Rectal smooth muscle tissue (tissue), 1 donor: Measurements from ENCODE around the gene METTL21A.
A peak's percentile ranks its signal among the peaks of the same experiment; 100 is the strongest.

Source experiments
- H3K27ac ChIP-seq: one replicate; pipeline ENCODE4 v1.7.0; 2013; ENCODE audit warnings: low read depth, low read length, inconsistent platforms
- H3K27me3 ChIP-seq: one replicate; pipeline ENCODE4 v1.7.0; 2013; ENCODE audit warnings: low read length; ENCODE audit not compliant: control insufficient read depth, insufficient read depth
- H3K36me3 ChIP-seq: one replicate; pipeline ENCODE4 v1.7.0; 2013; ENCODE audit warnings: low read length; ENCODE audit not compliant: control insufficient read depth, insufficient read depth
- H3K4me1 ChIP-seq: one replicate; pipeline ENCODE4 v1.7.0; 2013; ENCODE audit warnings: low read length; ENCODE audit not compliant: control insufficient read depth, insufficient read depth
- H3K4me3 ChIP-seq: one replicate; pipeline ENCODE4 v1.7.0; 2013; ENCODE audit warnings: low read length
- H3K9ac ChIP-seq: one replicate; pipeline ENCODE4 v1.7.0; 2013; ENCODE audit warnings: low read length

The METTL21A gene

GRCh38 chr2:207617011-207617671 is 8.1 kb downstream of the METTL21A start:
- peaks cover 11% of the 10 kb centered on the region for H3K4me1 ChIP-seq
- H3K9ac ChIP-seq: no peak overlapping the region
- peaks cover 3% of the 10 kb centered on the region for H3K36me3 ChIP-seq
- no peak overlapping the region for H3K4me3 ChIP-seq
- H3K27ac ChIP-seq: peak overlapping the region; percentile 79
- no peaks in the 10 kb centered on the region for H3K27me3 ChIP-seq

DNA sequence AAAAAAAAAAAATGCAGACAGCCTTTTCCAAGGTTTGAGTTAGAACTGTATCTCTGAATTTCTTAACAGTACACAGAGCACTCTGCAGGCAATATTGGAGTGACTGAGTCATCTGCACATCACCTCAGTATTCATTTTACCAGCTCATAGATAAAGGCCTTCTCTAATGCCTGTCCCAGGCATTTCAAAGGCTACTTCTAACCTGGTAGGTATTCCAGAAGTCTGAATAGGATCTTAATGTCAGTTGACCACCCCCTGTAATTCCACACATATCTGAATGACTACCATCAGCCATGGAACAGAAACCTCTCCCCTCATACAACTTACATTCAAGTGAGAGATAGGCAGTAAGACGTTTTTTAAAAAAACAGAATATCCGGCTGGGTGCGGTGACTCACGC is 9.0 kb downstream of the METTL21A start:
- H3K27me3 ChIP-seq: no peaks in the 10 kb centered on the region
- H3K27ac ChIP-seq: peak overlapping the region; percentile 79
- H3K4me3 ChIP-seq: no peak overlapping the region
- no peaks in the 10 kb centered on the region for H3K36me3 ChIP-seq
- peaks cover 11% of the 10 kb centered on the region for H3K4me1 ChIP-seq
- no peak overlapping the region for H3K9ac ChIP-seq

GRCh38 chr2:207614824-207615223 is 10.4 kb downstream of the METTL21A start:
- Histone ChIP-seq H3K36me3 (no peaks in the 10 kb centered on the region), H3K27ac (no peak overlapping the region), H3K4me3 (no peak overlapping the region), H3K9ac (no peak overlapping the region), H3K4me1 (peaks cover 11% of the 10 kb centered on the region), H3K27me3 (no peaks in the 10 kb centered on the region)

DNA sequence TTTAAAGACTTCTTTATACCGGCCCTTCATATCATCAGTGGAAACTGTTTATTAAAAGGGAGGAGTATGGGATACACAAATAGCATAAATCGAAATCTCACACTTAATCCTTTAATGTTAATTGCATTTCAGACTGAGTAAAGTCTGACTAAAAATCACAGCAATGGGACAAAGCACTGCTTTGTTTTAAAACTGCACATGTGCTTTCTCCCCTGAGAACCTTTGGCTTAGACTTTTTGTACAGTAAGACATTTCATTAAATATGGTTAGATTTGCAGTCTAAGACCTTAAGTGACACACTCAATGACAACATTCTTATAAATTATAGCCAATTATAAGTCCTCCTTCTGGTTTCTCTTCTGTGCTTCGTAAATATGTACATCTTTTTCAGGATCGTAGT is 12.5 kb downstream of the METTL21A start:
- Histone ChIP-seq H3K27ac (no peak overlapping the region), H3K4me1 (peaks cover 11% of the 10 kb centered on the region), H3K4me3 (no peak overlapping the region), H3K9ac (no peak overlapping the region), H3K36me3 (no peaks in the 10 kb centered on the region), H3K27me3 (no peaks in the 10 kb centered on the region)

GRCh38 chr2:207606829-207607228 is 18.4 kb downstream of the METTL21A start:
- Histone ChIP-seq H3K4me3 (no peak overlapping the region), H3K27ac (no peak overlapping the region), H3K4me1 (no peaks in the 10 kb centered on the region), H3K36me3 (no peaks in the 10 kb centered on the region), H3K9ac (no peak overlapping the region), H3K27me3 (no peaks in the 10 kb centered on the region)

DNA sequence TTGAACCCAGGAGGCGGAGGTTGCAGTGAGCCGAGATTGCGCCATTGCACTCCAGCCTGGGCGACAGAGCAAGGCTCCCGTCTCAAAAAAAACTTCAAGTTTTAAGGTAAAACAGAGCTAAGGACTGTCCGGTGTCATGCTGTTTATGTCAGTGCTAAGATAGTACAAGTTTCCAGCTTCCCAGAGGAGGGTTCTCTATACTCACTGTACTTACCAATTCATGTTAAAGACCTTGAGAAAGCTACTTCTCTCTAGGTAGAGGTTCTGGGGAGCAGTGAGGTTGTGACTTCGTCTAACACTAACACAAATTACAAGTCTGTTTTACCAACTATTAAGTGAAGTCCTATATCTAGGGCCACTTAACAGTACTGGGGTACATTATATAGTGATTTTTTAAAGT is 18.8 kb downstream of the METTL21A start:
- Histone ChIP-seq H3K9ac (no peak overlapping the region), H3K27ac (no peak overlapping the region), H3K36me3 (no peaks in the 10 kb centered on the region), H3K27me3 (no peaks in the 10 kb centered on the region), H3K4me1 (no peaks in the 10 kb centered on the region), H3K4me3 (no peak overlapping the region)

DNA sequence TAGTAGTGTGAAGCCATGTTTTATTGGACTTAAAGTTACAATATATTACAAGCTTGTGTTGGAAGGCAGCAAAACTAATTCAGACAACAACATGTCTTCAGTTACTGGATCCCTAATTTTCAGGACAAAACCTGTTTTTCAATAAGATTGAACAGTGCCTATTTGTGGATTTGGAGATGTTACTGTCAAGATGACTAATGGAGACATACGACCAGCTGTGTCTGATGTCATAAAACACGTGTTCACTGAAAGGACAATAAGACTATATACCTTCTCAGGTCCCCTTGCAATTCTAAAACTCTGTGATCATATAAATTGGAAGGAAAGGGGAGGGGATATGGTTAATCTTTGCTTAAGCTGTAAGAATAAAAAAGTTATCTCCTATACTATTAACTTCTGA is 21.7 kb downstream of the METTL21A start:
- Histone ChIP-seq H3K9ac (no peak overlapping the region), H3K27ac (no peak overlapping the region), H3K4me3 (no peak overlapping the region), H3K4me1 (no peaks in the 10 kb centered on the region), H3K36me3 (no peaks in the 10 kb centered on the region), H3K27me3 (no peaks in the 10 kb centered on the region)

DNA sequence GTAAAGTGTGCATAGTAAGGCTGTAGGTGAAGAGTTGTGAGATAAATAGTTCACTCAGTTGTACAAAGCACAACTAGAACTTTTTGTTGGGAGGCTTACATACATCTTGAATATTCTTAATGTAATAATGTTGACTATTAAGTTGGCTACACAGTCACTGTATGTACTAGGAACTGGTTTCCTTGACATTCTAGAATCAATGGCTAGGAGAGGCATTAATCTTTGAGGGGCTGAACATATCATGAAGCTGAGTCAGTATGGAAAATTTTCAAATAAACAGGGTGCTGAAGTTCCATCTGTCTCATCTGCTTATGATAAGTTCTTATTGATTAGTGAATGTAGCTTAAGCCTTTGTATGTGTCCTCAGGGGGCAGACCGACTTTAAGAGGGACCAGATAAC is 23.4 kb downstream of the METTL21A start:
- H3K27me3 ChIP-seq: no peaks in the 10 kb centered on the region
- no peak overlapping the region for H3K9ac ChIP-seq
- no peaks in the 10 kb centered on the region for H3K4me1 ChIP-seq
- H3K36me3 ChIP-seq: peaks cover 4% of the 10 kb centered on the region
- H3K27ac ChIP-seq: no peak overlapping the region
- H3K4me3 ChIP-seq: no peak overlapping the region

DNA sequence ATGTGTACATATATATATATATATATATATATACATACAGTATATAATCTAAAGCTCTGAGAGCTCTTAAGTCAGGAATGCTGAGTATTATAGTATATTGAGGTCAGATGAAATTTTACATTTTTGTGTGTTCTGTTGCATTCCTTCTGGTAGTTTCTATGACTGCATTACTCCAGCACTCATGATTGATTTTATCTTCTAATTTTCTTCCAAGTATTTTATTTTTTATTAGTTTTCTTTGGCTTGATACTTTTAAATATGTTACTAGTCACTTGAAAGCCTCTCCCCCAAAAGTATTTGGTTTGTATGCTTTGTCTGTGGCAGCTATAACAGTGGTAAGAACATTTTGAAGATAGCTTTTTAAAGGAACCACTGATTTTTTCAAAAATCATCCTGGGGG is 25.0 kb downstream of the METTL21A start:
- Histone ChIP-seq H3K27ac (no peak overlapping the region), H3K4me1 (no peaks in the 10 kb centered on the region), H3K27me3 (no peaks in the 10 kb centered on the region), H3K4me3 (no peak overlapping the region), H3K9ac (no peak overlapping the region), H3K36me3 (peaks cover 6% of the 10 kb centered on the region)

DNA sequence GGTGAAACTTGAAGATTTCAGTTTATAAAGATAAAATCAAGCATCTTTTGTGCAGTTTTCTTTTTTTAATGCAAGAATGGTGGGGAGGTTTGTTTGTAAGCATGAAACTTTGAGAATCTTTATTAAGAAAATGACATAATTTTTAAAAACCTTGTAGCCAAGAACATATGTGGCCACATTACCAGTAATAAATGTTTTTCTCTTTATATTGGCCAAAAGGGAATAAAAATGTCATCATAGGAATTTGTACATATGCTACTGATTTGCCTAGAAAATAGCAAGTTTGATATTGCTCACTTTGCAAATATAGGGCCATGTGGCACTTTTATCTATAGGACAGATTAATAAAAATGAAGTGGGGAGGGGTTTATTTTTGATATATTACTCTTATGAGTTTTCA is 25.6 kb downstream of the METTL21A start:
- no peak overlapping the region for H3K9ac ChIP-seq
- no peaks in the 10 kb centered on the region for H3K27me3 ChIP-seq
- H3K4me1 ChIP-seq: no peaks in the 10 kb centered on the region
- peaks cover 6% of the 10 kb centered on the region for H3K36me3 ChIP-seq
- no peak overlapping the region for H3K27ac ChIP-seq
- H3K4me3 ChIP-seq: no peak overlapping the region

DNA sequence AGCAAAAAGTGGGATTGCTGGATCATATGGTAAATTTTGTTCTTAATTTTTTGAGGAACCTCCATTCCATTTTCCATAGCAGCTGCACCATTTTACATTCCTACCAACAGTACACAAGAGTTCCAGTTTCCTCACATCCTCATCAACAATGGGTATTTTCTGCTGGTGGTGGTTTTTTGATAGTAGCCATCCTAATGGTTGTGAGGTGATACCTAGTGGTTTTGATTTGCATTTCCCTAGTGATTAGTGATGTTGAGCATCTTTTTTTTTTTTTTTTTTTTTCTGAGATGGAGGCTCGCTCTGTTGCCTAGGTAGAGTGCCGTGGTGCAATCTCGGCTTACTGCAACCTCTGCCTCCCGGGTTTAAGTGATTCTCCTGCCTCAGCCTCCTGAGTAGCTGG is 30.5 kb downstream of the METTL21A start:
- no peaks in the 10 kb centered on the region for H3K4me1 ChIP-seq
- H3K27ac ChIP-seq: no peak overlapping the region
- no peak overlapping the region for H3K4me3 ChIP-seq
- no peak overlapping the region for H3K9ac ChIP-seq
- H3K27me3 ChIP-seq: no peaks in the 10 kb centered on the region
- peaks cover 6% of the 10 kb centered on the region for H3K36me3 ChIP-seq

- H3K36me3 ChIP-seq: peaks cover 7% of the 10 kb centered on the region
- H3K4me3 ChIP-seq: no peak overlapping the region
- H3K27me3 ChIP-seq: no peaks in the 10 kb centered on the region
- no peak overlapping the region for H3K27ac ChIP-seq
- no peaks in the 10 kb centered on the region for H3K4me1 ChIP-seq
- H3K9ac ChIP-seq: no peak overlapping the region
Measured at GRCh38 chr2:207594264-207594663, 30.9 kb downstream of the METTL21A start.

GRCh38 chr2:207593277-207593676 is 31.9 kb downstream of the METTL21A start:
- peaks cover 12% of the 10 kb centered on the region for H3K36me3 ChIP-seq
- H3K4me3 ChIP-seq: no peak overlapping the region
- H3K9ac ChIP-seq: no peak overlapping the region
- no peak overlapping the region for H3K27ac ChIP-seq
- H3K4me1 ChIP-seq: no peaks in the 10 kb centered on the region
- no peaks in the 10 kb centered on the region for H3K27me3 ChIP-seq
